Tibial nerve (tissue), 4 donors: ENCODE results near the gene ATP8A2.

ENCODE experiments used
- CTCF ChIP-seq, 5 experiments: fragments of 200-600 bp in 3 of 5; fragments of 450-650 bp in 2 of 5; sonication (generic) in 3 of 5; IDR thresholded peaks; one replicate each; pipeline ENCODE4 v1.5.1; 2016 to 2019; ENCODE audit warnings: antibody characterized with exemption in 5 of 5, mild to moderate bottlenecking in 3 of 5, moderate library complexity in 2 of 5
- EP300 ChIP-seq, 2 donors: sonication (generic); formaldehyde crosslinking; IDR thresholded peaks; one replicate each; pipeline ENCODE4 v1.6.1; 2017; ENCODE audit warnings: antibody characterized with exemption in 2 of 2, mild to moderate bottlenecking in 1 of 2
- POLR2A ChIP-seq, 2 donors: fragments of 450-650 bp; IDR thresholded peaks; one replicate each; pipeline ENCODE4 v1.6.1; 2017; ENCODE audit warnings: antibody characterized with exemption in 2 of 2, mild to moderate bottlenecking in 2 of 2, moderate library complexity in 2 of 2

- no peak for TF ChIP-seq CTCF (IDR thresholded peaks at IDR 0.05)
- no peak for TF ChIP-seq POLR2A (IDR thresholded peaks at IDR 0.05)
- no peak for TF ChIP-seq EP300 (IDR thresholded peaks at IDR 0.05)
Measured at GRCh38 chr13:25423831-25424230, 52.1 kb downstream of the ATP8A2 start.
